Measurements from ENCODE around the gene PSMC4.

Gene PSMC4

DNA sequence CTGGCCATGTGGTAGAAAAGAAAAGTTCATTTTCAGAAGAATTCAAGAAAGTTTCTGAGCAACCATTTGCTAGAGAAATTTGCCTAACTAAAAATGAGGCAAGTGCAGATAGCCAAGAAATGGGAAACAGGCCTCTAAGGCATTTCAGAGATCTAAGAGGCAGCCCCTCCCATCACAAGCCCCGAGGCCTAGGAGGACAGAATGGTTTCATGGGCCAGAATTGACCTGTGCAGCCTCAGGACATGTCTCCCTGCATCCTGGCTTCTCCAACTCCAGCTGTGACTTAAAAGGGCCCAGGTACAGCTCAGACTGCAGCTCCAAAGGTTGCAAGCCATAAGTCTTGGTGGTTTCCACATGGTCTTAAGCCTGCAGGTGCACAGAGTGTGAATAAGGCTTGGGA is 22.6 kb downstream of the PSMC4 start:
- no peak for TF ChIP-seq ISL1 (CRISPR knock-in tag; IDR thresholded peaks at IDR 0.05)
- TF ChIP-seq TCF4 (CRISPR knock-in tag; IDR thresholded peaks at IDR 0.05; ENCODE audit: borderline replicate concordance), result no peak
- ATAC-seq, result no peak

DNA sequence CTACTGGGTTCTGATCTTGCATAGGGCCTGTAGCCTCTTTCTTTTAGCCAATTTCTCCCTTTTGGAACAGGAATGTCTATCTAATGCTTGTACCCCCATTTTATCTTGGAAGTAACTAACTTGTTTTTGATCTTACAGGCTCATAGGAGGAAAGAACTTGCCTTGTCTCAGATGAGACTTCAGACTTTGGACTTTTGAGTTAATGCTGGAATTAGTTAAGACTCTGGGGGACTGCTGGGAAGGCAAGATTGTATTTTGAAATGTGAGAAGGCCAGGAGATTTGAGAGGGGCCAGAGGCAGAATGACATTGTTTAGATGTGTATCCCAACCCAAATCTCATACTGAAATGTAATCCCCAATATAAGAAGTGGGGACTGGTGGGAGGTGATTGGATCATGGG is 23.4 kb downstream of the PSMC4 start:
- TF ChIP-seq ZC3H10 (CRISPR knock-in tag; IDR thresholded peaks at IDR 0.05), result no peak
- TF ChIP-seq, protein P1, sequence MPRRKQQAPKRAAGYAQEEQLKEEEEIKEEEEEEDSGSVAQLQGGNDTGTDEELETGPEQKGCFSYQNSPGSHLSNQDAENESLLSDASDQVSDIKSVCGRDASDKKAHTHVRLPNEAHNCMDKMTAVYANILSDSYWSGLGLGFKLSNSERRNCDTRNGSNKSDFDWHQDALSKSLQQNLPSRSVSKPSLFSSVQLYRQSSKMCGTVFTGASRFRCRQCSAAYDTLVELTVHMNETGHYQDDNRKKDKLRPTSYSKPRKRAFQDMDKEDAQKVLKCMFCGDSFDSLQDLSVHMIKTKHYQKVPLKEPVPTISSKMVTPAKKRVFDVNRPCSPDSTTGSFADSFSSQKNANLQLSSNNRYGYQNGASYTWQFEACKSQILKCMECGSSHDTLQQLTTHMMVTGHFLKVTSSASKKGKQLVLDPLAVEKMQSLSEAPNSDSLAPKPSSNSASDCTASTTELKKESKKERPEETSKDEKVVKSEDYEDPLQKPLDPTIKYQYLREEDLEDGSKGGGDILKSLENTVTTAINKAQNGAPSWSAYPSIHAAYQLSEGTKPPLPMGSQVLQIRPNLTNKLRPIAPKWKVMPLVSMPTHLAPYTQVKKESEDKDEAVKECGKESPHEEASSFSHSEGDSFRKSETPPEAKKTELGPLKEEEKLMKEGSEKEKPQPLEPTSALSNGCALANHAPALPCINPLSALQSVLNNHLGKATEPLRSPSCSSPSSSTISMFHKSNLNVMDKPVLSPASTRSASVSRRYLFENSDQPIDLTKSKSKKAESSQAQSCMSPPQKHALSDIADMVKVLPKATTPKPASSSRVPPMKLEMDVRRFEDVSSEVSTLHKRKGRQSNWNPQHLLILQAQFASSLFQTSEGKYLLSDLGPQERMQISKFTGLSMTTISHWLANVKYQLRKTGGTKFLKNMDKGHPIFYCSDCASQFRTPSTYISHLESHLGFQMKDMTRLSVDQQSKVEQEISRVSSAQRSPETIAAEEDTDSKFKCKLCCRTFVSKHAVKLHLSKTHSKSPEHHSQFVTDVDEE (CRISPR knock-in tag; IDR thresholded peaks at IDR 0.05), result no peak
- TF ChIP-seq, protein P2, sequence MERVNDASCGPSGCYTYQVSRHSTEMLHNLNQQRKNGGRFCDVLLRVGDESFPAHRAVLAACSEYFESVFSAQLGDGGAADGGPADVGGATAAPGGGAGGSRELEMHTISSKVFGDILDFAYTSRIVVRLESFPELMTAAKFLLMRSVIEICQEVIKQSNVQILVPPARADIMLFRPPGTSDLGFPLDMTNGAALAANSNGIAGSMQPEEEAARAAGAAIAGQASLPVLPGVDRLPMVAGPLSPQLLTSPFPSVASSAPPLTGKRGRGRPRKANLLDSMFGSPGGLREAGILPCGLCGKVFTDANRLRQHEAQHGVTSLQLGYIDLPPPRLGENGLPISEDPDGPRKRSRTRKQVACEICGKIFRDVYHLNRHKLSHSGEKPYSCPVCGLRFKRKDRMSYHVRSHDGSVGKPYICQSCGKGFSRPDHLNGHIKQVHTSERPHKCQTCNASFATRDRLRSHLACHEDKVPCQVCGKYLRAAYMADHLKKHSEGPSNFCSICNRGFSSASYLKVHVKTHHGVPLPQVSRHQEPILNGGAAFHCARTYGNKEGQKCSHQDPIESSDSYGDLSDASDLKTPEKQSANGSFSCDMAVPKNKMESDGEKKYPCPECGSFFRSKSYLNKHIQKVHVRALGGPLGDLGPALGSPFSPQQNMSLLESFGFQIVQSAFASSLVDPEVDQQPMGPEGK (CRISPR knock-in tag; IDR thresholded peaks at IDR 0.05; ENCODE audit: borderline replicate concordance), result no peak
- TF ChIP-seq, protein P3, sequence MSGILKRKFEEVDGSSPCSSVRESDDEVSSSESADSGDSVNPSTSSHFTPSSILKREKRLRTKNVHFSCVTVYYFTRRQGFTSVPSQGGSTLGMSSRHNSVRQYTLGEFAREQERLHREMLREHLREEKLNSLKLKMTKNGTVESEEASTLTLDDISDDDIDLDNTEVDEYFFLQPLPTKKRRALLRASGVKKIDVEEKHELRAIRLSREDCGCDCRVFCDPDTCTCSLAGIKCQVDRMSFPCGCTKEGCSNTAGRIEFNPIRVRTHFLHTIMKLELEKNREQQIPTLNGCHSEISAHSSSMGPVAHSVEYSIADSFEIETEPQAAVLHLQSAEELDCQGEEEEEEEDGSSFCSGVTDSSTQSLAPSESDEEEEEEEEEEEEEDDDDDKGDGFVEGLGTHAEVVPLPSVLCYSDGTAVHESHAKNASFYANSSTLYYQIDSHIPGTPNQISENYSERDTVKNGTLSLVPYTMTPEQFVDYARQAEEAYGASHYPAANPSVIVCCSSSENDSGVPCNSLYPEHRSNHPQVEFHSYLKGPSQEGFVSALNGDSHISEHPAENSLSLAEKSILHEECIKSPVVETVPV (CRISPR knock-in tag; IDR thresholded peaks at IDR 0.05), result no peak
- TF ChIP-seq ZNF8 (CRISPR knock-in tag; IDR thresholded peaks at IDR 0.05), result no peak
- TF ChIP-seq ZFP3 (CRISPR knock-in tag; IDR thresholded peaks at IDR 0.05), result no peak
- TF ChIP-seq TOX (CRISPR knock-in tag; IDR thresholded peaks at IDR 0.05; ENCODE audit: borderline replicate concordance), result no peak
- TF ChIP-seq, protein P4, sequence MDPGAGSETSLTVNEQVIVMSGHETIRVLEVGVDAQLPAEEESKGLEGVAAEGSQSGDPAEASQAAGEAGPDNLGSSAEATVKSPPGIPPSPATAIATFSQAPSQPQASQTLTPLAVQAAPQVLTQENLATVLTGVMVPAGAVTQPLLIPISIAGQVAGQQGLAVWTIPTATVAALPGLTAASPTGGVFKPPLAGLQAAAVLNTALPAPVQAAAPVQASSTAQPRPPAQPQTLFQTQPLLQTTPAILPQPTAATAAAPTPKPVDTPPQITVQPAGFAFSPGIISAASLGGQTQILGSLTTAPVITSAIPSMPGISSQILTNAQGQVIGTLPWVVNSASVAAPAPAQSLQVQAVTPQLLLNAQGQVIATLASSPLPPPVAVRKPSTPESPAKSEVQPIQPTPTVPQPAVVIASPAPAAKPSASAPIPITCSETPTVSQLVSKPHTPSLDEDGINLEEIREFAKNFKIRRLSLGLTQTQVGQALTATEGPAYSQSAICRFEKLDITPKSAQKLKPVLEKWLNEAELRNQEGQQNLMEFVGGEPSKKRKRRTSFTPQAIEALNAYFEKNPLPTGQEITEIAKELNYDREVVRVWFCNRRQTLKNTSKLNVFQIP (CRISPR knock-in tag; IDR thresholded peaks at IDR 0.05; ENCODE audit: borderline replicate concordance, low read depth), result no peak
- TF ChIP-seq ARNTL (CRISPR knock-in tag; IDR thresholded peaks at IDR 0.05; ENCODE audit: borderline replicate concordance, low read depth), result no peak
- no peak for TF ChIP-seq SNAI2 (CRISPR knock-in tag; IDR thresholded peaks at IDR 0.05)
- TF ChIP-seq RARB (CRISPR knock-in tag; IDR thresholded peaks at IDR 0.05), result no peak
- no peak for TF ChIP-seq ISL1 (CRISPR knock-in tag; IDR thresholded peaks at IDR 0.05)
- no peak for TF ChIP-seq TCF4 (CRISPR knock-in tag; IDR thresholded peaks at IDR 0.05; ENCODE audit: borderline replicate concordance)
- no peak for TF ChIP-seq GLIS3 (CRISPR knock-in tag; IDR thresholded peaks at IDR 0.05)
- no peak for TF ChIP-seq ZFP30 (CRISPR knock-in tag; IDR thresholded peaks at IDR 0.05)
- TF ChIP-seq OSR1 (CRISPR knock-in tag; IDR thresholded peaks at IDR 0.05), result no peak
- no peak for ATAC-seq

DNA sequence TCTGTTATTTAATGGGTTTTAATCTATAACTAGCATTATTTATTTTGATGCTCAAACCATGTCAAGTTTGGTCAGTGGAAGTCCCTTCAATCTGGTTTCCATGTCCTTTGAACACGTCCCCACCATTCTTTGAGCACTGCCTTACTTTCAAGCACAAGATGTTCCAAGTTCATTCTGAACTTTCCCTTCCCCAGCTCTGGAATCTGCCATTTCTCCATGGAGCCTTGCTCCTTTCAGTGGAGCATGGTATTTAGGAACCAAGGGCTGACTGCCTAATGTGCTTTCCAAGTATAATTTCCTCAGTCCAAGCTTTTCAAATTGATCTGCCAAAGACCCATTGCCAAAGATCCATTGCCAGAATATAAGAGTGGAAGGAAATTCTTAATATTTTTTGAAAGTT is 24.8 kb downstream of the PSMC4 start:
- no peak for ATAC-seq
- TF ChIP-seq ZNF8 (CRISPR knock-in tag; IDR thresholded peaks at IDR 0.05), result no peak

DNA sequence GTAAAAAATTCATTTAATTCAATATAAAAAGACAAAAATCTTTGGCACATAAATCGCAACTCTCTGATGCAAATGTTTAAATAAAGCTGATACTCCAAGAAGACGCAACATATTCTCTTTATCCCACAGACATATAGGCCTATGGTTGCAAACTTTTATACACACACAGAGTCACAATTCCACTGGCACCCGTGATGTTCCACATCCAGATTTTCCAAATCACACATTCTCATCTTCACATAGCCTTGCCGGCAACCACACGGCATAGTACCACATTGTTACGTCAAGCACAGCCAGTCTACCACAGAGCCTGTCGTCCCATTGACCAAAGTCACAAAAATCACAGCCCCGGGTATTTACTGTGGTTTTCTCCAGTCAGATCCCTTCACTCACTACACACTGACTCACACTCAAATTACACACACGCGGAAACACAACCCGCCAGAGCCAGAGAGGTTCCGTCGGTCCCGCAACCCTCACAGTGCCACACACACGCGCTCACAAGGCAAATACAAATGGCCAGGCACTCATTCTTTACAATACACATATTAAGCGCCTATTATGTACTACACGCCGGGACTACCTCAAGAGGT is 25.3 kb downstream of the PSMC4 start:
- TF ChIP-seq ZC3H10 (CRISPR knock-in tag; IDR thresholded peaks at IDR 0.05) (no peak), BACH2 (CRISPR knock-in tag; IDR thresholded peaks at IDR 0.05; ENCODE audit: borderline replicate concordance) (no peak), TOX (CRISPR knock-in tag; IDR thresholded peaks at IDR 0.05; ENCODE audit: borderline replicate concordance) (no peak), OSR1 (CRISPR knock-in tag; IDR thresholded peaks at IDR 0.05) (no peak), ARNTL (CRISPR knock-in tag; IDR thresholded peaks at IDR 0.05; ENCODE audit: borderline replicate concordance, low read depth) (no peak), ZNF8 (CRISPR knock-in tag; IDR thresholded peaks at IDR 0.05) (no peak)
- ATAC-seq, result peak; percentile 74

All from SK-N-SH treated with all-trans-retinoic acid at 6 μM for 48 hours (cell line).